Activated CD4-positive, CD25-positive, alpha-beta regulatory T cell treated with anti-CD3 and anti-CD28 coated beads, Interleukin-2, amount 50 U/mL, for 24 hours (primary cell): Measurements from ENCODE around the gene RAB30.

Experiments used
- ATAC-seq, 2 donors: fragments of 150-1000 bp; cut with Tn5 transposase; one replicate each; pipeline ENCODE4 v1.10.0; 2021; ENCODE audit warnings: mild to moderate bottlenecking in 1 of 2, moderate library complexity in 1 of 2

The RAB30 gene

GRCh38 chr11:83070044-83070701, 1.5 kb downstream of the RAB30 start:
- no peak for ATAC-seq

GRCh38 chr11:83069441-83070043, 2.2 kb downstream of the RAB30 start:
- ATAC-seq = no peak

- no peak for ATAC-seq
These were observed 3.1 kb downstream of the RAB30 start for GRCh38 chr11:83068568-83068967.

- ATAC-seq = no peak
These were observed 7.7 kb downstream of the RAB30 start for GRCh38 chr11:83064011-83064410.

- peak; percentile 77 to 78 for ATAC-seq
These were observed 8.5 kb downstream of the RAB30 start for GRCh38 chr11:83063073-83063754.

GRCh38 chr11:83061883-83062282, 9.8 kb downstream of the RAB30 start:
- peak; percentile 58 to 70 for ATAC-seq

- no peak for ATAC-seq
These were observed 10.7 kb downstream of the RAB30 start for GRCh38 chr11:83060965-83061364.

GRCh38 chr11:83057721-83058120, 14.0 kb downstream of the RAB30 start:
- no peak for ATAC-seq

GRCh38 chr11:83056611-83057010, 15.1 kb downstream of the RAB30 start:
- ATAC-seq = no peak

GRCh38 chr11:83056204-83056603, 15.5 kb downstream of the RAB30 start:
- ATAC-seq = peak; percentile 29 to 36

GRCh38 chr11:83054904-83055380, 16.8 kb downstream of the RAB30 start:
- peak in 1 of 2 donors; percentile 33 for ATAC-seq

GRCh38 chr11:83054001-83054400, 17.7 kb downstream of the RAB30 start:
- ATAC-seq = peak in 1 of 2 donors; percentile 12

- peak; percentile 52 to 72 for ATAC-seq
These were observed 19.7 kb downstream of the RAB30 start for GRCh38 chr11:83051760-83052671.

GRCh38 chr11:83047515-83048225, 24.0 kb downstream of the RAB30 start:
- no peak for ATAC-seq

- ATAC-seq = no peak
These were observed 25.0 kb downstream of the RAB30 start for GRCh38 chr11:83046621-83047172.

GRCh38 chr11:83044958-83045712, 26.6 kb downstream of the RAB30 start:
- ATAC-seq = peak; percentile 97 to 98

GRCh38 chr11:83042964-83043711, 28.6 kb downstream of the RAB30 start:
- ATAC-seq = no peak

- ATAC-seq = no peak
These were observed 30.6 kb downstream of the RAB30 start for GRCh38 chr11:83041126-83041525.

GRCh38 chr11:83039566-83039965, 32.1 kb downstream of the RAB30 start:
- no peak for ATAC-seq

- no peak for ATAC-seq
These were observed 33.8 kb downstream of the RAB30 start for GRCh38 chr11:83037877-83038276.
